ENCODE results near the gene PPIP5K2.

The PPIP5K2 gene

DNA sequence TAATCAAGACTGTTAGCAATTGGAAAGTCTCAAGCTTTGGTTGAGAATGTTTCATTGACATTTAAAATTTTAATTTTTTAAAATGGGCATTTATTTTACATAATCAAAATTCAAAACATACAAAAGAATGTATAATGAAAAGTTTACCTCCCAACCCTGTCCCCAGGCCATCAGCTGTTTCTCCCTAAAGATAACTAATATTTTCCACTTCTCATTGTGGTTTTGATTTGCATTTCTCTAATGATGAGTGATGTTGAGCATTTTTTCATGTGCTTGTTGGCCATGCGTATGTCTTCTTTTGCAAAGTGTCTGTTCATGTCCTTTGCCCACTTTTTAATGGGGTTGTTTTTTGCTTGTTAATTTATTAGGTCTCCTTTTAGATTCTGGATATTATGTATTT is 127.0 kb downstream of the PPIP5K2 start:
- no peak for DNase-seq (ENCODE audit: low spot score)

GRCh38 chr5:103249068-103249467 is 129.0 kb downstream of the PPIP5K2 start:
- DNase-seq (ENCODE audit: low spot score), result no peak

DNA sequence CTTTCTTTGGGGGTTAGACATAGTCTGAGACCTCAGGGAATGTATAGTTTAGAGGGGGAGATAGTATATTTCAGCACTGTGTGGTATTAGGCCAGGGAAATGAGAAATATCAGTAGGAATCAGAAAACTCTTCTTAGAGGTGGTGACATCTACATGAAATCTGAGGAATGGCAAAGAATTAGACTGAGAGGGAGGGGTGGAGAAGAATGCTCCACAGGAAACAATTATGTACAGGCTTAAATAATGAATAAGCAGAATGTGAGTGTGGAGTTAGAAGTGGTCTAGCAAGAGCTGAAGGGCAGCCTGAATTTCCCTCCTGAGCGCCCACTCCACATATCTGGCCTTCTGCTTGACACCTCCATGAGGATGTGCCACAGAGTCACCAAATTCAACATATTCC is 134.8 kb downstream of the PPIP5K2 start:
- no peak for DNase-seq (ENCODE audit: low spot score)

GRCh38 chr5:103255691-103256090 is 135.6 kb downstream of the PPIP5K2 start:
- DNase-seq (ENCODE audit: low spot score), result no peak

GRCh38 chr5:103256178-103256577 is 136.1 kb downstream of the PPIP5K2 start:
- DNase-seq (ENCODE audit: low spot score), result no peak

DNA sequence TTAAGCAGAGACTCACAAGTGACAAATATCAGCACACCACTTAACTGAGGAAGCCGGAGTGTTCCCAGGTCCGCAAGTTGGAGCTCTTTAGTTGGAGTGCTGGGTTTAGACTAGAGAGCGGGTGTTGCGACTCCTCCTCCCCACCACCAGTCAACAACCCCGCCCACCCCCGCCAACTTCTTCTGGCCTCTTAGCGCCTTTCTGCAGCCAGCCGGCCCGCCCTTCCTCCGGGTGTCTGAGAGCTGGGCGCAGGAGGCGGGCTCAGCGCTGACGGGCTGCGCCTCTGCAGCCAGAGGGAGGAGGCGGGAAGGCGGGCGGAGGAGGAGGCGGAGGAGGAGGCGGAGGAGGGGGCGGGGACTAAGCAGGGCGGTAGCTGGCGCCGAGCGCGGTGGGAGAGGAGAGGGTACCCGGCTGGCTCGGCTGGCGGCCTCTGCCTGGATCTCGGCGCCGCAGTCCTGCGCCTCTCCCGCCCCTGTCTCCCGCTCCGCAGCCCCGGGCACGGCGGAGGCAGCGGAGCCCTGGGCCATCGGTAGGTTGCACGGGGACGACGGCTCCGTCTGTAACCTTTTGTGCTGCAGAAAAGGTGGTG is 138.4 kb downstream of the PPIP5K2 start, which contains the start of gene MACIR:
MACIR (plus strand) TSS at position 396 of the 589 bp plus-strand sequence. CDS start 17,157 bp downstream, outside the sequence.
- DNase-seq (ENCODE audit: low spot score), result peak; percentile 97

GRCh38 chr5:103258957-103259704 is 139.0 kb downstream of the PPIP5K2 start:
- DNase-seq (ENCODE audit: low spot score), result peak; percentile 73

GRCh38 chr5:103259705-103260355 is 139.7 kb downstream of the PPIP5K2 start:
- peak; percentile 75 for DNase-seq (ENCODE audit: low spot score)

DNA sequence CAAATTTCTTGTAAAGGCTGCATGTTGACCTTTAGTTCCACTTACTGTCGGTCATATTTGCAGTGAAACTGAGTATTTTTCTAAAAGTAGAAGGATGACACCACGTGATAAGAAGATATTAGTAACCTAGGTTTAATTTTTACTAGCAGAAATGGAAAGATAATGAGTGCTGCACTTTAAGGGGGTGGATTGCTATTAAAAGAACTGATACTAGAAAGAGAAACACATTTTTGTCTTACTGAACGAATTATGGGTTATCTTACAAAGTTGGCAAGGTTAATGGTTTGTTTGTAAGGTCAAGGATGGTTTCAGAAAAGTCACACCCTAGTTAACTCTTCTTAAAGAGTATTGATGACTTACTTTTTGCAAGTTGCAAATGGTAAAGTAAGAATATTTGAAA is 140.8 kb downstream of the PPIP5K2 start:
- no peak for DNase-seq (ENCODE audit: low spot score)
